ENCODE results near the gene FLNC.

The FLNC gene

DNA sequence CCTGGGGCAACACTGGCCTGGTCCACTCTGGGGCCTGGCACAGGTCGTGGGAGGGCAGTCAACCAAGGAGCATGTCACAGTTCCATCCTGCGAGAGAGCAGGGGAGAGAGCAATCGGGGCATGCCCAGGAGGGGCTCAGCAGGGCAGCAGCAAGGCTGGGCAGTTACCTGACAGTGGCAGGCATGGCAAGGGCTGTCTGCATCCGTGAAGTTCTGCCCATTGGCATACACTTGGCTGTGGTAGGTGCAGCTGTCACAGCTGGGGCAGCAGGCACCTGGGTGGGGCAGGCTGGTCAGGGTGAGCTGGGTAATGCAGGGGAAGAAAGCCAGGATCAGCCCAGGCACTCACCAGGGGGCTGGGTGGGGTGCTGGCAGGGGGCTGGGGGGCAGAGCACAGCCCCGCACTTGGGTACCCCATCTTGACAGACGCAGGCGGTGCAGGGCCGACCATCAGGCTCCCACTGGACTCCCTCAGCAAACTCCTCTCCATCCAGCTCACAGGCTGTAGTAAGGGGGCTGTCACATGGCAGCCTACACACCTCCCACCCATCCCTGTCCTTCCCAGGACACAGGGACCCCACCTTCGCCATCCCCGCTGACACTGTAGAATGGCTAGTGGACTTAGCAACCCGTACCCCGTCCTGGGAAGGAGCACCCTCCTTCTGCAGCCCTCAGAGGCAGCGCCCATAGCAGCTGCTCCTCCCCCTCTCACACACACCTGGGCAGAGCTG is 62.5 kb downstream of the FLNC start:
- no peak for DNase-seq (ENCODE audit: low spot score in 2 of 2)
- in situ Hi-C loops (cut with MboI; ENCODE audit: low sequenced_read_pairs), result no loop called here
- Histone ChIP-seq H3K9me3 (no peaks in the 10 kb centered on the region), H3K36me3 (replicated peaks) (no peaks in the 10 kb centered on the region), H3K4me3 (no peak overlapping the region), H3K4me1 (peaks cover 9% of the 10 kb centered on the region), H3K27me3 (ENCODE audit: low read depth) (0 out of 2 replicates have a peak, but pooled peaks cover 2% of the 10 kb centered on the region)

DNA sequence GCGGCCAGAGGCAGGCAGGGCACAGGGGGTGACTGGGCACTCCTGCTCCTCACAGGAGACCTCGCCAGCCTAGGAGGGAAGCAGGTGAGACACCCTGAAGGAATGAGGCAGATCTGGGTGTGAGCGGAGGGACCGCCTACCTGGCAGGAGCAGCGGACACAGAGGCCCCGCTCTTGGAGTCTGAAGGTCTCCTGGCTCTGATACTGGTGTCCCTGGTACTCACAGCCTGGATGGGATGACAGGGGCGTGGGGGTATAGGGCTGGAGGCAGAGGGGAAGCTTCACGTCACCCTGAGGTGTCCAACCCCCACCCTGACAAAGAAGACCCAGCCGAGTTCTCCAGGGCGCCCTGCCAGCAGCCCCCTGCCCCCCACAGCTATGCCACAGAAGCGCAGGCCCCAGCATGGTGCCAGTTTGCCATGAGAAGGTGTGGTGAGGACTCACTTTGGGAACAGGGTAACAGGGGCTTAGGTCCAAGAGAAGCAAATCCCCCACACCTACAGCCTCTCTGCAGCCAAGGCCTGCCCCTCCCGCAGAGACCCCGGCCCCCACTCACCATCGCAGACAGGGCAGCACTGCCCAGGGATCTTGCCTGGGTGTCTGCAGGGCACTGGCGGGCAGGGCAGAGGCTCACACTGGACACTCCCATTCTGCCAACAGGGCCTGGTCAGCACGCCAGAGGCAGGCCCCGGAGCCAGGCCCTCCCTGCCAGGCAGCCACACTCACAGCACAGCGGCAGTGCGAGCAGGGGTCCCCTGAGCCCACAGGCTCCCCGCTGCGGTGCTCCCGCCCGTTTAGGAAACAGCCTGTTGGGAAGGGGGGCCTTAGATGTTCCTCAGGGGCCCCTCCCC is 63.3 kb downstream of the FLNC start:
- no peaks in the 10 kb centered on the region for H3K9me3 ChIP-seq

DNA sequence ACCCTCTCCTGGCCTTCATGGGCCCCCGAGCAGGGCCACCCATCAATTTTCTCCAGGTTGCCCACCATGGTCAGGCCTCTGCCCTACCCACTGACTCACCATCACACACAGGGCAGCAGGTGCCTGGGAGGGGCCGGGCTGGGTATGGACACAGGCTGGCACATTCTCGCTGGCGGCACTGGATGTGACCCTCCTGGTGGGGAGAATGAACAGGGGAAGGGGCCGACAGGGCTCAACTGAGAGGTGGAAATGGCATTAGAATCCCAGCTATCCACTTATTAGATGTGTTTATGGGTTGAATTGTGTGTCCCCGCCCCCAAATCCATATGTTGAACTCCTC is 63.9 kb downstream of the FLNC start:
- Histone ChIP-seq H3K27me3 (ENCODE audit: low read depth) (0 out of 2 replicates have a peak, but pooled peaks cover 2% of the 10 kb centered on the region), H3K4me1 (peaks cover 10% of the 10 kb centered on the region), H3K36me3 (replicated peaks) (no peaks in the 10 kb centered on the region), H3K4me3 (no peak overlapping the region), H3K9me3 (no peaks in the 10 kb centered on the region)
- DNase-seq (ENCODE audit: low spot score in 2 of 2), result no peak
- in situ Hi-C loops (cut with MboI; ENCODE audit: low sequenced_read_pairs), result no loop called here

More for the DNA sequence above, 63.3 kb downstream of the FLNC start:
- in situ Hi-C loops (cut with MboI; ENCODE audit: low sequenced_read_pairs), result no loop called here
- Histone ChIP-seq H3K27me3 (ENCODE audit: low read depth) (0 out of 2 replicates have a peak, but pooled peaks cover 2% of the 10 kb centered on the region), H3K4me3 (no peak overlapping the region), H3K4me1 (peaks cover 10% of the 10 kb centered on the region), H3K36me3 (replicated peaks) (no peaks in the 10 kb centered on the region)
- no peak for DNase-seq (ENCODE audit: low spot score in 2 of 2)

DNA sequence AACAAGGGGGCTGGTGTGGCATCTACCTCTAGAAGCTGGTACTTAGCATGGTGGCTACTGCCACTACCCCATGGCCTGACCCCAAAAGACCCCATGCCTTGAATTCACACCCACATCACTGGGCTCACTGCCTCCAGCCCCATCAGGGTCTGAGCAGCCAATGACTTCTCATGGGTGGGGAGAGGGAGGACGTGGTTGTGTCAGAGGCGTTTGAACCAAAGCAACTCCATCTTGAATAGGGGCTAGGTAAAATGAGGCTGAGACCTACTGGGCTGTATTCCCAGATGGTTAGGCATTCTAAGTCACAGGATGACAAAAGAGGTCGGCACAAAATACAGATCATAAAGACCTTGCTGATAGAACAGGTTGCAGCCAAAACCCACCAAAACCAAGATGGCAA is 65.1 kb downstream of the FLNC start:
- in situ Hi-C loops (cut with MboI; ENCODE audit: low sequenced_read_pairs), result no loop called here
- Histone ChIP-seq H3K9me3 (no peaks in the 10 kb centered on the region), H3K27me3 (ENCODE audit: low read depth) (no peaks in the 10 kb centered on the region), H3K36me3 (replicated peaks) (no peaks in the 10 kb centered on the region), H3K4me3 (no peak overlapping the region), H3K4me1 (peaks cover 10% of the 10 kb centered on the region)
- no peak for DNase-seq (ENCODE audit: low spot score in 2 of 2)

DNA sequence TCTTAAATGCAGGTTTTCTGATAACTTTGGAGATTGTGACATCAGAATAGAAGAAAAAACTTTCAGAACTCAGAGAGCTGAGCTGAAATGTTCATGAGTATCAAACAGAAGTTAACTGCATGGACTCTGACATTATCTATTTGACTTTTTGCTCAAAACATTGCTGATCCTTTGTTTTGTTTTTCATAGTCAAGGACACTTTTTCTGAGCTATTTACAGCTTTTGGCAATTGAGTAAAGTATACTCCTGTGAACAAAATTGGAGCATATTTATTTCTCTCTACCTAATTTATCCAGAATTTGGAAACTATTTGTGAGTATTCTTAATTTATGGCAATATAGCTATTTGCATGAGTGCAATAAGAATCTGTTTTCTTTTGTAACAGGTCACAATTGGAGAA is 69.2 kb downstream of the FLNC start:
- no peak overlapping the region for H3K4me3 ChIP-seq
- no peaks in the 10 kb centered on the region for H3K27me3 ChIP-seq (ENCODE audit: low read depth)
- no peaks in the 10 kb centered on the region for H3K9me3 ChIP-seq
- in situ Hi-C loops (cut with MboI; ENCODE audit: low sequenced_read_pairs), result no loop called here
- peaks cover 10% of the 10 kb centered on the region for H3K4me1 ChIP-seq
- DNase-seq (ENCODE audit: low spot score in 2 of 2), result no peak
- H3K36me3 ChIP-seq (replicated peaks), result no peaks in the 10 kb centered on the region

DNA sequence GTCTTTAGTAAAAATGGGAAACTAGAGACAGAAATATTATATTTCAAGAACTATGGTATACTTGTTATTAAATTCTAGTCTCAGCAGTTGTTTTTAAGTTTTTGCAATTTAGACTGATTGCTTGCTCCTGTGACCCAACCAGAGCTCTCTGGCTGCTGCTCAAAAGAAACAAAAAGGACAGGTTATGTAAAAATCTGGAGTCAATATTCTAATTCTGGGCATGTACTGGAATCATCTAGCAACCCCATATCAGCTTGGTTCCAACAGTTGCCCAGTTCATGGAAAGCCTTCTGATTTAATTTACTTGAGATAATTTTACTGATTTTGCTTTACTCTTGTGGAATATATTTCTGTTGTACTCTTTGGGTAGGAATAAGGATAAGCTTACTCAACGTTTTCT is 70.0 kb downstream of the FLNC start:
- Histone ChIP-seq H3K36me3 (replicated peaks) (no peaks in the 10 kb centered on the region), H3K4me1 (peaks cover 10% of the 10 kb centered on the region)
- in situ Hi-C loops (cut with MboI; ENCODE audit: low sequenced_read_pairs), result loop anchor here (25.0 kb wide), 1 partner anchor 187 kb away; no protein-coding TSS in a partner anchor

DNA sequence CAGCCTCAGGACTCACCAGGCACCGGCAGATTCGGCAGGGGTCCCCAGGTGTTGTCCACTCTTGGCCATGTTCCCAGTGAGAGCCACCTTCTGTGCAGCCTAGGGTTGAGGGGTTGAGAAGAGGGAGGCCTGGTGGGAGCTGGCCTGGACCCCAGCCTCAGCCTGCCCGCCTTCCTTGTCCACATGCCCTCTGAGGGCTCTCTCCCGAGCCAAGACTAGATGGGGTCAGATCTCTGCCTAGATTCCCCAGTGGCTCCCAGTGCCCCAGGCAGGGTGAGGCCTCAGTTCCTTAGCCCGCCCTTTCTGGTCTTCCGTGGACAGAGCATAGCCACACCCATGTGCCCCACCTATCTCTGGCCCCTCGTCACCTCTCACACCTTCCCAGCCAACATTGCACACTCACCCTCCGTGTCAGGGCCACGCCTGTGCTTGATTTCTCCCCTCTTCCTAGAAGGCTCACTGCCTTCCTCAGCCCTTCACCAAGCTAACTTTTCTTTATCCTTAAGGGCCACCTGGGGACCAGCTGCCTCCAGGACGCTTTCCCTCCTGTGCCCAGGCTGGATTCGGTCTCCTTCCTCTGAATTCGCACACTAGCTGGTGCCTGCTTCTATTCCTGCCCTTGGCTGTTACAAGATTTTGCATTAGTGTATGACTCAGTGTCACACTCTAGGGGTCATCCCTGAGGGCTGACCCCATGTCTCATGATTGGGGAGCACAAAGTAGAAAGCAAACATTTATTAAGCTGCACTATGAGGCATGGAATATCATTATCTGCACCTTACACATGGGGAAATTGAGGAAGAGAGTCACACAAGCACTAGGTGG is 72.8 kb downstream of the FLNC start:
- in situ Hi-C loops (cut with MboI; ENCODE audit: low sequenced_read_pairs), result loop anchor here (25.0 kb wide), 1 partner anchor 184 kb away; no protein-coding TSS in a partner anchor
- no peaks in the 10 kb centered on the region for H3K9me3 ChIP-seq
- DNase-seq (ENCODE audit: low spot score in 2 of 2), result no peak
- no peaks in the 10 kb centered on the region for H3K36me3 ChIP-seq (replicated peaks)
- H3K27me3 ChIP-seq (ENCODE audit: low read depth), result no peaks in the 10 kb centered on the region
- H3K4me3 ChIP-seq, result no peak overlapping the region
- H3K4me1 ChIP-seq, result no peaks in the 10 kb centered on the region

More for the DNA sequence above, 70.0 kb downstream of the FLNC start:
- DNase-seq (ENCODE audit: low spot score in 2 of 2), result no peak
- H3K9me3 ChIP-seq, result no peaks in the 10 kb centered on the region
- H3K27me3 ChIP-seq (ENCODE audit: low read depth), result no peaks in the 10 kb centered on the region
- no peak overlapping the region for H3K4me3 ChIP-seq

DNA sequence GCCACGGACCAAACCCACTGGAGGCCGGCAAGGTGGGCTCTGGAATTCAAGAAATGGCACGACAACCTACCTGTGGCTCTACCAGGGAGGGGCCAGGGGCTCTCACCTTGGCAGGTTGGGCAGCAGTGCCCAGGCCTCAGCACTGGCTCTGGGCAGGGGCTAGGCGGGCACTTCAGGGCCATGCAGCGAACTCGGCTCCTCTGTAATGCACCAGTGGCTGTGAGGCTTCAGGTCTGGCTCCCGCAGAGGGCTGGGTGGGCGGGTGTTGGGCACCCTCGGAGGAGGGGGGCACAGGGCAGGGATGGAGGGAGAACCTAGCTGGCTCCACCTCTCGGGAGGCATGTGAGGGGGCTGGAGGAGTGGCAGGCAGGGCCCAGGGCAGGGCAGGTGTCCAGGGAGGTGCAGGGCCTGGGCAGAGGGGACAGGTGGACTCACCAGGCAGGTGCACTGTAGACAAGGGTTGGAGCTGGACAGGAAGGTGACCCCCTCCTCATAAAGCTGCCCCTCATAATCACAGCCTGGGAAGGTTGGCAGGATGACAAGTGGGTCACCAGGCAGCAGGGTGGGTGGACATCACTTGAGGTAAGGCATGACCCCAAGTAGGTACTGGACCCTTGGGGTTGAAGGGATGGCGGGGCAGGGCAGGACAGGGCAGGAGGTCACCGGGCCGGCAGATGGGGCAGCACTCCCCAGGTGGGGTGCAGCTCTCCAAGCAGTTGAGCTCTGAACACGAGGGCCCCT is 73.6 kb downstream of the FLNC start:
- no peaks in the 10 kb centered on the region for H3K9me3 ChIP-seq
- H3K4me3 ChIP-seq, result no peak overlapping the region
- H3K36me3 ChIP-seq (replicated peaks), result no peaks in the 10 kb centered on the region
- in situ Hi-C loops (cut with MboI; ENCODE audit: low sequenced_read_pairs), result loop anchor here (25.0 kb wide), 1 partner anchor 184 kb away; no protein-coding TSS in a partner anchor
- no peaks in the 10 kb centered on the region for H3K4me1 ChIP-seq
- no peak for DNase-seq (ENCODE audit: low spot score in 2 of 2)
- H3K27me3 ChIP-seq (ENCODE audit: low read depth), result no peaks in the 10 kb centered on the region

DNA sequence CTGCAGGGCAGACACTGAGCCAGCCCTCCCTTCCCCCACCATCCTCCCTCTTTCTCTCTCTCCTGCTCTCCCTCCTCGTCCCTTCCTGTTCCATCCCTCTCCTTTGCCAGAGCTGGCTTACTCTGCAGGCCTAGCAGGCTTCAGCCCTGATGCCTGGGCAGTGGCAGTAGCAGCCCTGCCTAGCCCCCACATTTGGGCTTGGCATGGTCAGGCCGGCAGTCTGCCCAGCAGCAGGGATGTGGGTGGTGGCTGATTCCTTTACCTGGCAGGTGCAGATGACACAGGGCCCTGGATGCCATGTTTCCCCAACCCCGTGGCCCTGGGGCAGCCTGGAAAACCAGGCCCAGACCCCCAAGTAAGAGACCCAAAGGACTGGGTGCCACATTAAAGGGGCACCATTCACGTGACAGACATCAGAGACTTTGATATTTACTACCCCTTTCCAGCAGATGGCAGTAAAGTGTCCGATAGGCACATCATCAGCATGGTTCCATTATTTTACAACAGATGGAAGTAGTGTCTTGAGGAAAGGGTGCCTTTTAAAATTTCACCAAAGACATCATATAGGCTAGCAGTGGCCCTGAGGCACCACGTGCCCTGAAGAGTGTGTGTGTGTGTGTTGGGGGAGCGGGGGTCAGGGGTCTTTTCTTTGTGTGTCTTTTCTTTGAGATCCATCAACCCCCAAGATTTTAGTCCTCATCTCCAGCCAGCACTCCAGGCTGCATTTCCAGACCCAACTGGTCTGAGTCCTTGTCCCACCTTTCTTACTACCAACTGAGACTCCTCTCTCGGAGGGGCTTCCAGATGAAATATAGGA is 74.4 kb downstream of the FLNC start:
- no peaks in the 10 kb centered on the region for H3K27me3 ChIP-seq (ENCODE audit: low read depth)
- H3K9me3 ChIP-seq, result no peaks in the 10 kb centered on the region
- in situ Hi-C loops (cut with MboI; ENCODE audit: low sequenced_read_pairs), result loop anchor here (25.0 kb wide), 1 partner anchor 183 kb away; no protein-coding TSS in a partner anchor
- H3K36me3 ChIP-seq (replicated peaks), result no peaks in the 10 kb centered on the region
- H3K4me1 ChIP-seq, result no peaks in the 10 kb centered on the region
- no peak overlapping the region for H3K4me3 ChIP-seq
- peak; percentile 42 to 60 for DNase-seq (ENCODE audit: low spot score in 2 of 2)

DNA sequence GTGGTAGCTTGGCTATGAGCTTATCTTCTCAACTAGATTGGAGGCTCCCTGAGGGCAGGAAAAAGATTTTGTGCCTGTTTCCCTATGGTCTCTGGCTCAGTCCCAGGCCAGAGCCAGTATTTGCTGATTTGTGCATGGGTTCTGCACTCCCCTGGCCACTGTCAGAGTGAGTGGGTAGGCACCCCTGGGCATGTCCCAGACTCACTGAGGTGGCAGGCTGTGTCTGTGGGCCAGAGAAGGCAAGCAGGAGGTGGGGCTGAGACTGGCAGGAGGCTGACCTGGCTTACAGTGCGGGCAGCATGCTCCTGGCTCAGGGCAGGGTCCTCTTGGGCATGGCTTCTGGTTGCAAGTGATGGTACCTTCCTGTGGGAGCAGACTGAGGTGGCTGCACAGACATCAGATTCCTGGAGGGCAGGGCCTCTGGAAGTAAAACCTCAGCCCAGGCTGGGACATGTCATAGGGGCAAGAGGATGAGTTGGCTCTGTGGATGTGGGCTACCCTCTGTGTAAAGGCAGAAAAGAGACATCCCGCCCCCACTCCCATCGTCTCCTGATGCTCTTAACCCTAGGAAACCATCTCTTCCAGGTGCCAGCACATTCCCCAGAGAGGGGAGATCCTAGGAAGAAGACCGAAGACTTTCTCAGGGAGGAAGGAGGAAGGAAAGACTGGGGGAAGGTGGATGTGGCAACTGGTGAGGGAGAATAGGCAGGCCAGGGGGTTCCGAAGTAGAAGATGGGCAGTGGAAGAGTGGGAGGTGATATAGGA is 76.0 kb downstream of the FLNC start:
- Histone ChIP-seq H3K9me3 (no peaks in the 10 kb centered on the region), H3K27me3 (ENCODE audit: low read depth) (no peaks in the 10 kb centered on the region), H3K4me1 (no peaks in the 10 kb centered on the region), H3K4me3 (no peak overlapping the region), H3K36me3 (replicated peaks) (no peaks in the 10 kb centered on the region)
- in situ Hi-C loops (cut with MboI; ENCODE audit: low sequenced_read_pairs), result loop anchor here (25.0 kb wide), 1 partner anchor 181 kb away; no protein-coding TSS in a partner anchor
- DNase-seq (ENCODE audit: low spot score in 2 of 2), result no peak

DNA sequence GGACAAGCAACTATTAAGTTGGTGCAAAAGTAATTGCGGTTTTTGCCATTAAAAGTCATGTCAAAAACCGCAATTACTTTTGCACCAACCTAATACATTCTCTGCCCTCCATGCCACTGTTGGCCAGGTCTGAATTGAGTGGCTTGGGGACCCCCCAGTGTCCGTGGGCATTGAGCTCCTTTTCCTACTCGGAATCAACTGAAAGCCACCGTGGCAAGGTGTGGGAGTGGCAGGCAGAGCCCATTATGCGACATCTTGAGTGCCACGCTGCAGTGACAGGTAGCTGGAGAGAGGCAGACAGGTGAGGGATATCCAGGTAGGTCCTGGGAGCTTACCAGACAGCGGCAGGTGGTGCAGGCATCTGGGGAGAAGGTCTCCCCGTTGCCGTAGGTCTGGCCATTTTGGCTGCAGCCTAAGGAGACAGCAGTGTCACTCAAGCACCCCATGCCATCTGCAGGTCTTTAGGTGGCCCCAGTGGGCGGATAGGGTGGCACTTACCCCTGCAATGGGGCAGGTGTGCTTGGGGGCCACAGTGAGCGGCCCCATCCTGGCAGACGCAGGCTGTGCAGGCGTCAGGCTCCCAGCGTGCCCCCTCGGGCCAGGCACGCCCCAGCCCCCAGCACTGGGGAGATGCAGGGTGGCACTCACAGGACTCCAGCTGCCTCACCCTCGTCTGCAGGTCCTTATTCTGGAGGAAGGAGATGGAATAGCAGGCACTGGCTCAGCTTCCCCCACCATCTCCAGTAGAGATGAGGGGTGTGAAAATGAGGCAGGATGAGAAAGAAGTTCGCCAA is 76.8 kb downstream of the FLNC start:
- no peak for DNase-seq (ENCODE audit: low spot score in 2 of 2)
- H3K36me3 ChIP-seq (replicated peaks), result no peaks in the 10 kb centered on the region
- no peaks in the 10 kb centered on the region for H3K27me3 ChIP-seq (ENCODE audit: low read depth)
- in situ Hi-C loops (cut with MboI; ENCODE audit: low sequenced_read_pairs), result loop anchor here (25.0 kb wide), 1 partner anchor 180 kb away; no protein-coding TSS in a partner anchor
- no peaks in the 10 kb centered on the region for H3K4me1 ChIP-seq
- no peaks in the 10 kb centered on the region for H3K9me3 ChIP-seq
- no peak overlapping the region for H3K4me3 ChIP-seq
